Upper lobe of right lung (tissue), 1 donor: ENCODE results near the gene CEP20. TPM values are rescaled to one million over a fixed set of nuclear protein-coding genes. Genes with fewer than 3 reads are reported as not detected.

Experiments
- ATAC-seq: fragments of 200-7000 bp; cut with Tn5 transposase; one replicate; pipeline ENCODE4 v1.9.1; 2020; ENCODE audit warnings: mild to moderate bottlenecking, moderate library complexity
- DNase-seq: peaks from one replicate; pipeline ENCODE4 v3.0.0-alpha.2; 2020
- H3K27ac ChIP-seq: fragments of 200-600 bp; one replicate; pipeline ENCODE4 v1.8.0; 2022
- H3K27me3 ChIP-seq: fragments of 200-600 bp; one replicate; pipeline ENCODE4 v1.8.0; 2022; ENCODE audit warnings: mild to moderate bottlenecking
- H3K36me3 ChIP-seq: fragments of 200-600 bp; one replicate; pipeline ENCODE4 v1.8.0; 2022
- H3K4me1 ChIP-seq: fragments of 200-600 bp; one replicate; pipeline ENCODE4 v1.8.0; 2022
- H3K4me3 ChIP-seq: fragments of 200-600 bp; one replicate; pipeline ENCODE4 v1.8.0; 2022; ENCODE audit warnings: mild to moderate bottlenecking
- H3K9me3 ChIP-seq: fragments of 200-600 bp; one replicate; pipeline ENCODE4 v1.8.0; 2022
- CTCF ChIP-seq: fragments of 200-600 bp; IDR thresholded peaks from one replicate; pipeline ENCODE4 v1.8.0; 2022; ENCODE audit warnings: antibody characterized with exemption
- intact Hi-C: fragments of 100-400 bp; cut with DNase I; formaldehyde crosslinking; loops from one replicate; pipeline ENCODE4 v1.11.0; 2022
- total RNA-seq: library from RNA; stranded (reverse); fragmentation: NEBNext Ultra II Directional; extraction: Animal tissue kit (Norgen Biotek cat#: 25700); gene quantifications from one replicate; pipeline ENCODE4 v1.2.1, GENCODE V29; 2021
- donor health status: DM: no; HTN: yes; CAD: no; lungs with severe emphysema.

Gene CEP20
- total RNA-seq, 1 donor from 2014 or later: 30.3 TPM

- Histone ChIP-seq H3K4me3 (no peak overlapping the region), H3K4me1 (no peaks in the 10 kb centered on the region), H3K27me3 (no peaks in the 10 kb centered on the region), H3K9me3 (no peaks in the 10 kb centered on the region), H3K36me3 (no peaks in the 10 kb centered on the region), H3K27ac (no peak overlapping the region)
- intact Hi-C loops: no loop called here
- no peak for TF ChIP-seq CTCF
- ATAC-seq (no peak), DNase-seq (no peak)
These were observed 71.0 kb downstream of the CEP20 start for GRCh38 chr16:15817446-15817845.

- ATAC-seq: no peak
- no peaks in the 10 kb centered on the region for H3K27me3 ChIP-seq
- TF ChIP-seq CTCF: no peak
These were observed 72.2 kb downstream of the CEP20 start for GRCh38 chr16:15816228-15816627.

More at GRCh38 chr16:15816228-15816627, 72.2 kb downstream of the CEP20 start:
- Histone ChIP-seq H3K4me3 (no peak overlapping the region), H3K9me3 (no peaks in the 10 kb centered on the region), H3K27ac (no peak overlapping the region), H3K4me1 (peaks cover 9% of the 10 kb centered on the region), H3K36me3 (no peaks in the 10 kb centered on the region)
- intact Hi-C loops: no loop called here
- DNase-seq: no peak

Other genes with a start within 250 kb of the CEP20 start
- 97.1 TPM for gene MARF1, start 245.4 kb downstream of the CEP20 start, total RNA-seq
- gene NDE1, start 238.4 kb downstream of the CEP20 start, total RNA-seq: 28.9 TPM
- gene MYH11, start 31.6 kb downstream of the CEP20 start, total RNA-seq: 106 TPM
- gene ABCC1, start 61.0 kb upstream of the CEP20 start, total RNA-seq: 50.6 TPM